SH-SY5Y (cell line): ENCODE results near the gene MRPL3.

ENCODE experiments used
- GATA2 ChIP-seq: IDR thresholded peaks from 2 replicates; pipeline ENCODE4 v1.6.1; 2011; ENCODE audit warnings: mild to moderate bottlenecking, low read depth, low read length
- GATA3 ChIP-seq: IDR thresholded peaks from 2 replicates; pipeline ENCODE4 v1.6.1; 2011; ENCODE audit warnings: low read depth, mild to moderate bottlenecking, low read length, moderate library complexity

DNA sequence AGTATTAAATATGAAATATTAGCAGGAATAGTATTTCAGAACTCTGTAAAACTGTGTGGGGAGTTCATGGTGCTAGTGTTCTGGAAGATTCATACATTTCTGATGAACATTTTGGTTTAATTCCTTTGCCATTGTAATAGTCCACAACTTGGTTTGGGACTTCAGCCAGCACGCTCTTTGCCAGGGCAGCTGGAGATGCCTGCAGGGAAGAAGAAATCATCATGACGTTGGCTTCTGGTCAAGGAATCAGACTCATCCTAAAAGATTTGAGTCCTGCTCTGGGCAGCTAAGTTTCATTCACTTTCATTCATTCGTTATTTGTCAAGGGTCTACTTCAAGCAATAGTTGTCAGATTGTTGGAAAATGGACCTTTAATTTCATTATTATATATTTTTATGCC is 32.4 kb upstream of the MRPL3 start:
- no peak for TF ChIP-seq GATA2
- TF ChIP-seq GATA3: no peak
